ENCODE results near the gene CEP70.

DNA sequence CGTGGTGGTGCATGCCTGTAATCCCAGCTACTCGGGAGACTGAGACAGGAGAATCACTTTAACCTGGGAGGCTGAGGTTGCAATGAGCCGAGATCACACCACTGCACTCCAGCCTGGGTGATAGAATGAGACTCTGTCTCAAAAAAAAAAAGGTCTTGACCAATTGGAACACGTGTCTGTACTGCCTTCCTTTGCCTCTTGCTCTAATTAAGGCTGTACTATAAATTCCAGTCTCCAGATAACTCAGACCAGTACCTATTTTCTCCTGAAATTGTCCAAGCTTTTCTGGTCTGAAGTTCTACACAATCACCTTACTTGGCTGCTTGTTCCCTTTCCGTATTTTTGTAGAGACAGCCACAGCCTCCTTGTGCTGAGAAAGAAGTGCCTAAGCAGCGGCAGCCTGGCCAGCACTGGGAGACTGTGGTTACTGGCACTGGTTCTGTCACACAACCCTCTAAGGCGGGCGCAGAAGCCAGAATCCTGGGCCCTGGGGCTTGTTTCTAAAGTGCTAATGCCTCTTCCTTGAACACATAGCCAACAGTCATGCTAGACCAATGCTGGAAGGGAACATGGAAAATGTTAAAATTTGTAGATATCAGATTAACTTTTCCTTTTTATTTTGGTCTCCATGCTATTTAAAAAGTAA is 6.2 kb upstream of the CEP70 start:
- TF ChIP-seq, protein P1, sequence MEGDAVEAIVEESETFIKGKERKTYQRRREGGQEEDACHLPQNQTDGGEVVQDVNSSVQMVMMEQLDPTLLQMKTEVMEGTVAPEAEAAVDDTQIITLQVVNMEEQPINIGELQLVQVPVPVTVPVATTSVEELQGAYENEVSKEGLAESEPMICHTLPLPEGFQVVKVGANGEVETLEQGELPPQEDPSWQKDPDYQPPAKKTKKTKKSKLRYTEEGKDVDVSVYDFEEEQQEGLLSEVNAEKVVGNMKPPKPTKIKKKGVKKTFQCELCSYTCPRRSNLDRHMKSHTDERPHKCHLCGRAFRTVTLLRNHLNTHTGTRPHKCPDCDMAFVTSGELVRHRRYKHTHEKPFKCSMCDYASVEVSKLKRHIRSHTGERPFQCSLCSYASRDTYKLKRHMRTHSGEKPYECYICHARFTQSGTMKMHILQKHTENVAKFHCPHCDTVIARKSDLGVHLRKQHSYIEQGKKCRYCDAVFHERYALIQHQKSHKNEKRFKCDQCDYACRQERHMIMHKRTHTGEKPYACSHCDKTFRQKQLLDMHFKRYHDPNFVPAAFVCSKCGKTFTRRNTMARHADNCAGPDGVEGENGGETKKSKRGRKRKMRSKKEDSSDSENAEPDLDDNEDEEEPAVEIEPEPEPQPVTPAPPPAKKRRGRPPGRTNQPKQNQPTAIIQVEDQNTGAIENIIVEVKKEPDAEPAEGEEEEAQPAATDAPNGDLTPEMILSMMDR (IDR thresholded peaks at IDR 0.05): no peak
- TF ChIP-seq POLR2A (IDR thresholded peaks at IDR 0.05): no peak
